PC-3 (cell line): ENCODE data around the gene SLC39A11. TPM values are rescaled to one million over a fixed set of nuclear protein-coding genes. Genes with fewer than 3 reads are reported as not detected.

ENCODE experiments used
- ATAC-seq: fragments of 200-7000 bp; cut with Tn5 transposase; 2 replicates; pipeline ENCODE4 v1.9.1; 2020; ENCODE audit warnings: mild to moderate bottlenecking, moderate library complexity
- BruUV-seq: library from RNA; stranded (reverse); fragments of 400-500 nt; replicated peaks from 2 replicates; lab custom pipeline; 2021; lab: Mats Ljungman, UMichigan
- CTCF ChIA-PET: fragments of 300-600 bp; sonication (Branson Sonifier 250); formaldehyde crosslinking; loops from one replicate; lab custom pipeline; 2022; ENCODE audit warnings: antibody characterized with exemption; lab: Charles Lee
- POLR2A ChIA-PET: fragments of 300-600 bp; sonication (Branson Sonifier 250); formaldehyde crosslinking; loops from one replicate; lab custom pipeline; 2022; ENCODE audit warnings: antibody characterized with exemption; ENCODE audit not compliant: unreplicated experiment; lab: Charles Lee
- DNase-seq: peaks from one replicate; pipeline ENCODE4 v3.0.0-alpha.2; 2015
- H2AFZ ChIP-seq: fragments of 300-600 bp; sonication (generic); 2 replicates; pipeline ENCODE4 v1.6.0; 2016; ENCODE audit warnings: antibody characterized with exemption, low read length
- H3F3A ChIP-seq: fragments of 300-600 bp; sonication (generic); one replicate; pipeline ENCODE4 v1.6.0; 2017; ENCODE audit warnings: antibody characterized with exemption, low read length, control low read depth, mild to moderate bottlenecking; ENCODE audit not compliant: unreplicated experiment
- H3K27ac ChIP-seq: fragments of 300-600 bp; sonication (generic); 2 replicates; pipeline ENCODE4 v1.5.1; 2016; ENCODE audit warnings: mild to moderate bottlenecking, low read length
- H3K27me3 ChIP-seq: fragments of 300-600 bp; sonication (generic); 2 replicates; pipeline ENCODE4 v1.6.1; 2016; ENCODE audit warnings: low read length, mixed read lengths
- H3K36me3 ChIP-seq: fragments of 300-600 bp; sonication (generic); 2 replicates; pipeline ENCODE4 v1.6.1; 2016; ENCODE audit warnings: low read depth, mixed run types, low read length, mixed read lengths
- H3K4me1 ChIP-seq: fragments of 300-600 bp; sonication (generic); 2 replicates; pipeline ENCODE4 v1.5.1; 2016; ENCODE audit warnings: low read length; ENCODE audit not compliant: insufficient read depth
- H3K4me2 ChIP-seq: fragments of 300-600 bp; sonication (generic); 2 replicates; pipeline ENCODE4 v1.6.0; 2016; ENCODE audit warnings: low read length
- H3K4me3 ChIP-seq: fragments of 300-600 bp; sonication (generic); 2 replicates; pipeline ENCODE4 v1.5.1; 2016; ENCODE audit warnings: mild to moderate bottlenecking, low read length, mixed read lengths
- H3K79me2 ChIP-seq: fragments of 300-600 bp; sonication (generic); 2 replicates; pipeline ENCODE4 v1.6.1; 2017; ENCODE audit warnings: low read length, mixed read lengths
- H3K9ac ChIP-seq: fragments of 300-600 bp; sonication (generic); 2 replicates; pipeline ENCODE4 v1.6.0; 2016; ENCODE audit warnings: mild to moderate bottlenecking, low read length
- H3K9me2 ChIP-seq: fragments of 300-600 bp; sonication (generic); replicated peaks from 2 replicates; pipeline ENCODE4 v1.6.1; 2016; ENCODE audit warnings: mixed run types, low read length, mixed read lengths
- H3K9me3 ChIP-seq: fragments of 300-600 bp; sonication (generic); 2 replicates; pipeline ENCODE4 v1.6.1; 2016; ENCODE audit warnings: low read length, mixed read lengths
- H4K20me1 ChIP-seq: fragments of 300-600 bp; sonication (generic); 2 replicates; pipeline ENCODE4 v1.6.1; 2016; ENCODE audit warnings: low read length, mixed read lengths
- CTCF ChIP-seq: fragments of 300-600 bp; sonication (generic); conservative IDR thresholded peaks from 2 replicates; pipeline ENCODE4 v1.5.1; 2017; ENCODE audit warnings: antibody characterized with exemption, low read depth, mild to moderate bottlenecking, low read length
- EZH2 ChIP-seq: fragments of 300-600 bp; sonication (generic); IDR thresholded peaks from one replicate; pipeline ENCODE4 v1.6.1; 2017; ENCODE audit warnings: antibody characterized with exemption, mild to moderate bottlenecking, low read length; ENCODE audit not compliant: unreplicated experiment
- EZH2phosphoT487 ChIP-seq: fragments of 300-600 bp; sonication (generic); IDR thresholded peaks from 2 replicates; pipeline ENCODE4 v1.6.1; 2018; ENCODE audit warnings: mild to moderate bottlenecking, antibody characterized with exemption, low read length, borderline replicate concordance
- intact Hi-C: fragments of 100-400 bp; cut with micrococcal nuclease; formaldehyde crosslinking; loops from 2 replicates; pipeline ENCODE4 v1.9.0; 2023
- total RNA-seq: library from RNA; depleted of rRNA; stranded (reverse); fragments of >200 nt; gene quantifications from 2 replicates; pipeline ENCODE4 v1.2.3, GENCODE V29; 2014

The SLC39A11 gene
- total RNA-seq, 1 experiment from 2014 or later: 37.7 TPM

GRCh38 chr17:73017658-73018057 lies 74.8 kb downstream of the SLC39A11 start:
- no peaks in the 10 kb centered on the region for H3K9me3 ChIP-seq
- no peak for TF ChIP-seq EZH2phosphoT487
- TF ChIP-seq CTCF: no peak
- TF ChIP-seq EZH2: no peak
- intact Hi-C loops: no loop called here
- no peaks in the 10 kb centered on the region for H3K27me3 ChIP-seq
- DNase-seq (peak; percentile 37), ATAC-seq (no peak)
- no peak overlapping the region for H3K9ac ChIP-seq
- no peak overlapping the region for H3K27ac ChIP-seq
- H3K4me2 ChIP-seq: no peak overlapping the region
- no peaks in the 10 kb centered on the region for H3F3A ChIP-seq
- 0 out of 2 replicates have a peak, but pooled peaks cover 7% of the 10 kb centered on the region for H3K36me3 ChIP-seq
- H2AFZ ChIP-seq: no peak overlapping the region
- POLR2A ChIA-PET: no interaction called here
- no peak overlapping the region for H3K4me3 ChIP-seq
- no peaks in the 10 kb centered on the region for H4K20me1 ChIP-seq
- H3K79me2 ChIP-seq: no peaks in the 10 kb centered on the region
- 0 out of 2 replicates have a peak, but pooled peaks cover 3% of the 10 kb centered on the region for H3K4me1 ChIP-seq
- BruUV-seq: no TSS peak
- CTCF ChIA-PET: no interaction called here
- no peaks in the 10 kb centered on the region for H3K9me2 ChIP-seq

- DNase-seq (no peak), ATAC-seq (no peak)
- no peaks in the 10 kb centered on the region for H4K20me1 ChIP-seq
- no peak overlapping the region for H2AFZ ChIP-seq
- H3K9me2 ChIP-seq: no peaks in the 10 kb centered on the region
- H3K9me3 ChIP-seq: no peaks in the 10 kb centered on the region
- H3K79me2 ChIP-seq: no peaks in the 10 kb centered on the region
- no peak overlapping the region for H3K27ac ChIP-seq
- ChIA-PET POLR2A (no interaction called here), CTCF (no interaction called here)
- 0 out of 2 replicates have a peak, but pooled peaks cover 7% of the 10 kb centered on the region for H3K36me3 ChIP-seq
- BruUV-seq: no TSS peak
- TF ChIP-seq CTCF (no peak), EZH2phosphoT487 (no peak), EZH2 (no peak)
- no peak overlapping the region for H3K9ac ChIP-seq
- H3K4me3 ChIP-seq: no peak overlapping the region
- H3K4me1 ChIP-seq: 0 out of 2 replicates have a peak, but pooled peaks cover 3% of the 10 kb centered on the region
- intact Hi-C loops: no loop called here
- H3K4me2 ChIP-seq: no peak overlapping the region
- H3K27me3 ChIP-seq: no peaks in the 10 kb centered on the region
- H3F3A ChIP-seq: no peaks in the 10 kb centered on the region
These were observed 76.7 kb downstream of the SLC39A11 start for GRCh38 chr17:73015722-73016276.
